ENCODE results near the gene UBAC1. TPM values are rescaled to one million over a fixed set of nuclear protein-coding genes. Genes with fewer than 3 reads are reported as not detected.

UBAC1 gene
- polyA plus RNA-seq, 1 donor from 2014 or later, result 92.3 TPM

DNA sequence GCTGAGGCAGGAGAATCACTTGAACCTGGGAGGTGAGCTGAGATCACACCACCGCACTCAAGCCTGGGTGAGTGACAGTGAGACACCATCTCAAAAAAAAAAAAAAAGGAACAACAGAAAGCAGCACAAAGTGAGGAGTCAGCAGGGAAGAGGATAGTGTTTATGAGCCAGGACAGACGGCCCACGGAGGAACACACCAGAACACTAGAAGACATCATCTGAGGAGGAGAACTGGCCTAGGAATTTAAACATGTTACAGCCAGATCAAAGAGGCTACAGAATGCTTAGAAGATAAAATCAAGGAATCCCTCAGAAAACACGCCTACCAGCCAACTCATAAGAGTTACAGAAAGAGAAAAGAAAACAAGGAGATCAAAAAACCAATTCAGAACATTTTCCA, 12.2 kb downstream of the UBAC1 start:
- Histone ChIP-seq H3K9me3 (ENCODE audit: low read length) (no peaks in the 10 kb centered on the region), H2AFZ (ENCODE audit: low read depth, low read length) (no peak overlapping the region), H3K36me3 (ENCODE audit: insufficient read depth, low read length) (no peaks in the 10 kb centered on the region), H3K4me3 (ENCODE audit: low read length) (no peak overlapping the region), H3F3A (ENCODE audit: insufficient read depth, low read length, poor library complexity, severe bottlenecking) (no peaks in the 10 kb centered on the region), H3K27ac (ENCODE audit: low read length) (no peak overlapping the region), H3K9me2 (ENCODE audit: insufficient read depth, low read length) (no peaks in the 10 kb centered on the region), H4K20me1 (ENCODE audit: insufficient read depth) (no peaks in the 10 kb centered on the region), H3K9ac (ENCODE audit: low read length) (no peak overlapping the region), H3K27me3 (ENCODE audit: insufficient read depth, low read depth, low read length) (no peaks in the 10 kb centered on the region), H3K79me2 (replicated peaks; ENCODE audit: insufficient read depth, low read length) (no peaks in the 10 kb centered on the region), H3K4me2 (ENCODE audit: low read length) (no peak overlapping the region)
- no peak for TF ChIP-seq MXI1 (conservative IDR thresholded peaks at IDR 0.05; ENCODE audit: poor library complexity, severe bottlenecking)
- TF ChIP-seq RAD21 (conservative IDR thresholded peaks at IDR 0.05), result no peak
- TF ChIP-seq, protein P1, sequence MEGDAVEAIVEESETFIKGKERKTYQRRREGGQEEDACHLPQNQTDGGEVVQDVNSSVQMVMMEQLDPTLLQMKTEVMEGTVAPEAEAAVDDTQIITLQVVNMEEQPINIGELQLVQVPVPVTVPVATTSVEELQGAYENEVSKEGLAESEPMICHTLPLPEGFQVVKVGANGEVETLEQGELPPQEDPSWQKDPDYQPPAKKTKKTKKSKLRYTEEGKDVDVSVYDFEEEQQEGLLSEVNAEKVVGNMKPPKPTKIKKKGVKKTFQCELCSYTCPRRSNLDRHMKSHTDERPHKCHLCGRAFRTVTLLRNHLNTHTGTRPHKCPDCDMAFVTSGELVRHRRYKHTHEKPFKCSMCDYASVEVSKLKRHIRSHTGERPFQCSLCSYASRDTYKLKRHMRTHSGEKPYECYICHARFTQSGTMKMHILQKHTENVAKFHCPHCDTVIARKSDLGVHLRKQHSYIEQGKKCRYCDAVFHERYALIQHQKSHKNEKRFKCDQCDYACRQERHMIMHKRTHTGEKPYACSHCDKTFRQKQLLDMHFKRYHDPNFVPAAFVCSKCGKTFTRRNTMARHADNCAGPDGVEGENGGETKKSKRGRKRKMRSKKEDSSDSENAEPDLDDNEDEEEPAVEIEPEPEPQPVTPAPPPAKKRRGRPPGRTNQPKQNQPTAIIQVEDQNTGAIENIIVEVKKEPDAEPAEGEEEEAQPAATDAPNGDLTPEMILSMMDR (IDR thresholded peaks at IDR 0.05; ENCODE audit: poor library complexity, severe bottlenecking), result no peak
- no peak for TF ChIP-seq EZH2 (IDR thresholded peaks at IDR 0.05; ENCODE audit: borderline replicate concordance, insufficient read depth, low read length, poor library complexity, severe bottlenecking)
- TF ChIP-seq TAF1 (IDR thresholded peaks at IDR 0.05; ENCODE audit: low read depth), result no peak
- TF ChIP-seq EP300 (conservative IDR thresholded peaks at IDR 0.05; ENCODE audit: poor library complexity, severe bottlenecking), result no peak
- no peak for TF ChIP-seq SMC3 (conservative IDR thresholded peaks at IDR 0.05; ENCODE audit: poor library complexity)
- TF ChIP-seq POLR2AphosphoS5 (IDR thresholded peaks at IDR 0.05), result no peak
- no peak for TF ChIP-seq REST (IDR thresholded peaks at IDR 0.05; ENCODE audit: borderline replicate concordance)

DNA sequence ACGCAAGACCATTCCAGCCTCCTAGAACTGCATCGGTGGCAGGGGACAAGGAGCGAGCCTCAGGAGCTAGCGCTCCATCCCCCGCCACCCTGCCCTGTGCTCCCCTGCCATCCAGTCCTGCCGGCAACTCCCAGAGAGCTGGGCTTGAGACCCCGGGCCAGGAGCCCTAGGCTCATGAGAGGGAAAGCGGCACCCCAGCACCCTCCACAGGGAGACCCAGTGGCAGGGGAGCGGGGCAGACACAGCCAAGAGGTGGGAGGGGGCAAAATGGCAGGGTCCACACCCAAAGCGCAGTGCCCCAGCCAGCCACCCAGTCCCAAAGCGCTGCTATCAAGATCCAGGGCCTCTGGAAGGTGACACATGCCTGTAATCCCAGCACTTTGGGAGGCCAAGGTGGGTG, 12.7 kb downstream of the UBAC1 start:
- Histone ChIP-seq H3K27ac (ENCODE audit: low read length) (no peak overlapping the region), H3K9ac (ENCODE audit: low read length) (no peak overlapping the region), H2AFZ (ENCODE audit: low read depth, low read length) (no peak overlapping the region), H4K20me1 (ENCODE audit: insufficient read depth) (no peaks in the 10 kb centered on the region), H3K27me3 (ENCODE audit: insufficient read depth, low read depth, low read length) (no peaks in the 10 kb centered on the region), H3K9me3 (ENCODE audit: low read length) (no peaks in the 10 kb centered on the region), H3F3A (ENCODE audit: insufficient read depth, low read length, poor library complexity, severe bottlenecking) (no peaks in the 10 kb centered on the region), H3K9me2 (ENCODE audit: insufficient read depth, low read length) (no peaks in the 10 kb centered on the region), H3K4me2 (ENCODE audit: low read length) (no peak overlapping the region), H3K4me3 (ENCODE audit: low read length) (no peak overlapping the region), H3K36me3 (ENCODE audit: insufficient read depth, low read length) (no peaks in the 10 kb centered on the region), H3K79me2 (replicated peaks; ENCODE audit: insufficient read depth, low read length) (no peaks in the 10 kb centered on the region)
- TF ChIP-seq EP300 (conservative IDR thresholded peaks at IDR 0.05; ENCODE audit: poor library complexity, severe bottlenecking) (no peak), EZH2 (IDR thresholded peaks at IDR 0.05; ENCODE audit: borderline replicate concordance, insufficient read depth, low read length, poor library complexity, severe bottlenecking) (no peak), REST (IDR thresholded peaks at IDR 0.05; ENCODE audit: borderline replicate concordance) (no peak), POLR2AphosphoS5 (IDR thresholded peaks at IDR 0.05) (no peak), SMC3 (conservative IDR thresholded peaks at IDR 0.05; ENCODE audit: poor library complexity) (no peak), TAF1 (IDR thresholded peaks at IDR 0.05; ENCODE audit: low read depth) (no peak), RAD21 (conservative IDR thresholded peaks at IDR 0.05) (no peak), MXI1 (conservative IDR thresholded peaks at IDR 0.05; ENCODE audit: poor library complexity, severe bottlenecking) (no peak)
- TF ChIP-seq, protein P1 (IDR thresholded peaks at IDR 0.05; ENCODE audit: poor library complexity, severe bottlenecking), result no peak
